Measurements from ENCODE around the gene AP2M1.

Gene AP2M1

DNA sequence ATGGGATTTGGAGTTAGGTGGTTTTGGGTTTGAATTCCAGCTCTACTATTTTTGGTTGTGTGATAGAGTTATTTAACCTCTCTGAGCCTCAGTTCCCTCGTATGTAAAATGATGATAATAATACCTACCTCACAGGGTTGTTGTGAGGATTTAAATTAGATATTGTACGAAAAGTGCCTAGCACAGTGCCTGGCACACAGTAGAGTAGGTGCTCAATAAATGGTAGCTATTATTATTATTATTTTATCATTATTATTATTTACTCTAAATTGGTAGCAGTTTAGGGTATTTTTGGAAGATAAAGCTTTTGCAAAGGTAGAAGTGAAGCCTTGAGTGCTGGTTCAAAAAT lies 1.3 kb upstream of the AP2M1 start:
- no peak overlapping the region for H3K4me3 ChIP-seq (replicated peaks; ENCODE audit: low read depth, low read length)
- TF ChIP-seq, protein P1, sequence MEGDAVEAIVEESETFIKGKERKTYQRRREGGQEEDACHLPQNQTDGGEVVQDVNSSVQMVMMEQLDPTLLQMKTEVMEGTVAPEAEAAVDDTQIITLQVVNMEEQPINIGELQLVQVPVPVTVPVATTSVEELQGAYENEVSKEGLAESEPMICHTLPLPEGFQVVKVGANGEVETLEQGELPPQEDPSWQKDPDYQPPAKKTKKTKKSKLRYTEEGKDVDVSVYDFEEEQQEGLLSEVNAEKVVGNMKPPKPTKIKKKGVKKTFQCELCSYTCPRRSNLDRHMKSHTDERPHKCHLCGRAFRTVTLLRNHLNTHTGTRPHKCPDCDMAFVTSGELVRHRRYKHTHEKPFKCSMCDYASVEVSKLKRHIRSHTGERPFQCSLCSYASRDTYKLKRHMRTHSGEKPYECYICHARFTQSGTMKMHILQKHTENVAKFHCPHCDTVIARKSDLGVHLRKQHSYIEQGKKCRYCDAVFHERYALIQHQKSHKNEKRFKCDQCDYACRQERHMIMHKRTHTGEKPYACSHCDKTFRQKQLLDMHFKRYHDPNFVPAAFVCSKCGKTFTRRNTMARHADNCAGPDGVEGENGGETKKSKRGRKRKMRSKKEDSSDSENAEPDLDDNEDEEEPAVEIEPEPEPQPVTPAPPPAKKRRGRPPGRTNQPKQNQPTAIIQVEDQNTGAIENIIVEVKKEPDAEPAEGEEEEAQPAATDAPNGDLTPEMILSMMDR (IDR thresholded peaks at IDR 0.05; ENCODE audit: low read length, missing control alignments) = no peak

DNA sequence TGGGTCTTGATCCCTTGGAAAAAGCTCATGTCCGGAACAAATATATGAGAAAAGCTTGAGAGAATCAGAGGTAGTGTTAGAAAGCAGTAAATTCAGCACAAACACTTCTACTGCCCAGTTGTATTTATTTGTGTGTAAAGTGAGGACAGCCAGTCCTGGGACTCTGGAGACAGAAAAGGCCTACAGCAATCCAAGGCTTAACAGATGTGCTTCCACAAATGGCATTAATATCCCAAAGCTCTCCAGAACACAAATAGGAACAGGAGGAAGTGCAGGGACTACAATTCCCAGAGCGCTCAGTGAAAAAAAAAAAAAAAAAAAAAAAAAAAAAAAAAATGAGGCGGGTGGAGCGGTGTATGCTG lies 390 bp upstream of the AP2M1 start:
- no peak for DNase-seq (ENCODE audit: low read depth)
- H3K4me3 ChIP-seq (replicated peaks; ENCODE audit: low read depth, low read length) = no peak overlapping the region
- TF ChIP-seq, protein P1 (IDR thresholded peaks at IDR 0.05; ENCODE audit: low read length, missing control alignments) = no peak

More for the DNA sequence above, 1.3 kb upstream of the AP2M1 start:
- DNase-seq (ENCODE audit: low read depth) = no peak

DNA sequence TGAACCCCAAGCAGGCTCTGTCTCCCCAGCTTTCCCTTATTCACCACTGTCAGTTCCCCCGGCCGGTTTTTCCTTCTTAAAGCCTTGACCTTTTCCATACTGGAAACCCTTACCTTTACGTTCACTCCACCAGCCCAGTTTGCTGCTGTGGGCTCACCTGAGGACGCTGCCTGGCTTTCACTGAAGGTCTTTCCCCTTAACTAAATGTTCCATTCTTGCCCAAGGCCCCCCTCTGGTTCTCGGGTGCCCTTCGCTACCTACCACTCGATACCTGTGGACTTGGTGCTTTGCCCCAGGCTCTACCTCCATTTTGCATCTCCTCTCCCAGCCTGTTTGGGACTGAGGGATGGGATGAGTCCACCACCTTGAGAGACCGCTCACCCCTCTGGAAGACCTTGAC lies 851 bp downstream of the AP2M1 start:
- no peak for DNase-seq (ENCODE audit: low read depth)
- peak overlapping the region; percentile 77 for H3K4me3 ChIP-seq (replicated peaks; ENCODE audit: low read depth, low read length)
- TF ChIP-seq, protein P1 (IDR thresholded peaks at IDR 0.05; ENCODE audit: low read length, missing control alignments) = no peak

DNA sequence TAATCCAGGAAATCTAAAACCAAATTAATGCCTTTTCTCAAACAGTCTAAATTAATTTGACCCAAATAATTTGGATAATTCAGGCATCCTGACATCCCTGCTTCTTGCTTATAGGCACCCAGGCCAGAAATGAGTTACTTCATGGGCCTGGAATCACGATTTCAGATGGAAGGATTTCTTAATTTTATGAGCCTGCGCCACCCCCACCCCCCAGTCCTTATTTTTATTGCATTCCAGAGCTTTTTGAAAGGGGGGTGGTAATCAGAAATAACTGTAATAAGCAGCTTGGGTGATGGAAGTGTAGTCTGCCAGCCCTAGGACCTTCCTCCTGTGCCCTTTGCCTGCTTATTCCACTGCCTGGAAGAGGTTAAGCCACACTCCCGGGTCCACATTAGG lies 1.3 kb downstream of the AP2M1 start:
- H3K4me3 ChIP-seq (replicated peaks; ENCODE audit: low read depth, low read length) = peak overlapping the region; percentile 77
- no peak for DNase-seq (ENCODE audit: low read depth)
- TF ChIP-seq, protein P1 (IDR thresholded peaks at IDR 0.05; ENCODE audit: low read length, missing control alignments) = no peak

DNA sequence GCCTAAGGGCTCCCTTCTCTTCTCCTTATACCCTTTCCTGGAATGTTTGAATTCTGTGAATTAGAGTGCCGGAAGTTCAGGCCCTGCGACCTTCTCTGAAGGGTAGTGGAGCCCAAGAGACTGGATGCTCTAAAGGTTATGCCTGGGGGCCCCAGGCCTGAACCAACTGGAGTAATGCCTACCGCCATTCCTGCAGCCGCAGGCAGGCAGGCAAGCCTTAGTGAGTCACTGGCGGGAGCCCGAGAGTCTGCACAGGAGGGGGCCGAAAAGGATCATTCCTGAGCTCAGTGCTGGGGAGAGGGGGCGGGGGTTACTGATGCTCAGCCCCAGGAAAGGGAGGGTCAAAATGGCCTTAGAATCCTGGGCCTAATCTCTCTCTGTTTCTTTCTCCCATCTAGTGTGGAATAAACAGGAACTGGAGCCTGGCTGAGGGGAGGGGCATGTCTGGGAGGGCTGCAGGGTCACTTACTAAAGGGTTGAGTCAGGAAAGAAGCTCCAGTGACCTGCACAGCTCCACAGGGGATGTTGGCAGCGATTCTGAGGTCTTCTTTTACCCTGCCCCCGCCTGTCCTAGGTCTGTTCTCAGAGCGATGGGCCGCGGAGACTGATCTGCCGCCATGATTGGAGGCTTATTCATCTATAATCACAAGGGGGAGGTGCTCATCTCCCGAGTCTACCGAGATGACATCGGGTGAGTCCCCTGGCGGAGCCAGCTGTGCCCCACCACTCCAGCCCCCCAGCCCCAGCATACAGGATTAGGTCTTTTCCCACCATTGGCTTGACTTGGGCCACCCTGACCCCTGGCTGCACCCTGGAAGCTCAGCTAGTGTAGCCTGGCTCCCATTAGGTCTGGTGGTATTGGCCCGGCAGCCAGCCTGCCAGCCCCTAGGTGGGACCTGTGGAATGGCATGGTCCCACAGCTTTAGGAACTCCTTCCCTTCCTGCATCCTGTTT lies 2.0 kb downstream of the AP2M1 start:
- peak; percentile 94 for DNase-seq (ENCODE audit: low read depth)
- H3K4me3 ChIP-seq (replicated peaks; ENCODE audit: low read depth, low read length) = peak overlapping the region; percentile 77
- TF ChIP-seq, protein P1 (IDR thresholded peaks at IDR 0.05; ENCODE audit: low read length, missing control alignments) = no peak

DNA sequence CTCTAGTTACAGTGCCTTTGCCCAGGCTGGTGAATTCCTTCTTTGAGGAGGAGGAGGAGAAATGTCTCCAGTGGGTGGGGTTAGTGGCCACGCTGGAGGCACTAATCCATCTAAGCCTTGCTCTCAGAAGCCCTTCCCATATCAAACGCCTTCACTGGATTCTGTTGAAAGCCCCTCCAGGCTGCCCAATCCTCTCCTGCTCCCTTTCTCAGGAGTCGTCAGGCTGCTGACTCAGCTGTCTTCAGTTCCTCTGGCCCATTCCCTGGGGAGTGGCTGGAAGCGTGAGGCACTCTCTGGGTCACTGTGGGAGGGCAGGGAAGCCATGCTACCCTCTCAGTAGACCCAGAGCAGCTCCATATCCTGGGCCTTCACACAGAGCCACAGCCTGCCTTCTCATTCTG lies 2.7 kb downstream of the AP2M1 start:
- H3K4me3 ChIP-seq (replicated peaks; ENCODE audit: low read depth, low read length) = peak overlapping the region; percentile 77
- peak; percentile 64 for DNase-seq (ENCODE audit: low read depth)
- TF ChIP-seq, protein P1 (IDR thresholded peaks at IDR 0.05; ENCODE audit: low read length, missing control alignments) = no peak

All from fibroblast of pulmonary artery (primary cell).